ENCODE data around the gene ENTHD1.

Gene ENTHD1

DNA sequence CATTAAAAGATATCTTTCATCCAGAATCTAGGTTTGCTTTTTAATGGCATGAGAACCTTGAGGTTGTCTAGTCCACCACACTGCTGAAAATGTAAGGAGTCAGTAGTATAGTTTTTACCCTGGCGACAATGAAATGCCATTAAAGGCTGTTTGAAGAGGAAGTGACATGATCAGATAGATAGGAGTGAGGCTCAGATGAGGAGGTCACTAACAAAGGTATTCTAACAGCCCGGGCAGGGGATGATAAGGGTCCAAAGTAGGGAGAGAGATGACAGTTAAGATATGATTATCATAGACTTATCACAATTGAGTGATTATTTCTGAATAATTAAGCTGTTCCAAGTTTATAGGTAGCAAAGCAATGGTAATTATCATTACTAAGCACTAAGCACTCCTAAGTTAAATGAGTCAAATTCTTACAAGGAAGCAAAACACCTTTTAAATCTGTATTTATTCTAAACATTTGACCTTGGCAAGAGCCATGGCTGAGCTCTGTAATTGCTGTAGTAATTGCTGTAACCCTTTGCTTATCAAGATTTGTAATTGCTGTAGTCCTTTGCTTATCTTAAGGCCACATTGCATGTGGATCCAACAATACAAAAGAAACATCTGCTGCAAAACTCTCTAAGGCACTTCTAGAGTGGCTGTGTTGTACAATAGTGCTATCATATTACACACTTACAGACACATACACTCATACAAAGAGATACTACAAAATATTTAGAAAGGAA is 92.6 kb downstream of the ENTHD1 start:
- TF ChIP-seq, protein P1, sequence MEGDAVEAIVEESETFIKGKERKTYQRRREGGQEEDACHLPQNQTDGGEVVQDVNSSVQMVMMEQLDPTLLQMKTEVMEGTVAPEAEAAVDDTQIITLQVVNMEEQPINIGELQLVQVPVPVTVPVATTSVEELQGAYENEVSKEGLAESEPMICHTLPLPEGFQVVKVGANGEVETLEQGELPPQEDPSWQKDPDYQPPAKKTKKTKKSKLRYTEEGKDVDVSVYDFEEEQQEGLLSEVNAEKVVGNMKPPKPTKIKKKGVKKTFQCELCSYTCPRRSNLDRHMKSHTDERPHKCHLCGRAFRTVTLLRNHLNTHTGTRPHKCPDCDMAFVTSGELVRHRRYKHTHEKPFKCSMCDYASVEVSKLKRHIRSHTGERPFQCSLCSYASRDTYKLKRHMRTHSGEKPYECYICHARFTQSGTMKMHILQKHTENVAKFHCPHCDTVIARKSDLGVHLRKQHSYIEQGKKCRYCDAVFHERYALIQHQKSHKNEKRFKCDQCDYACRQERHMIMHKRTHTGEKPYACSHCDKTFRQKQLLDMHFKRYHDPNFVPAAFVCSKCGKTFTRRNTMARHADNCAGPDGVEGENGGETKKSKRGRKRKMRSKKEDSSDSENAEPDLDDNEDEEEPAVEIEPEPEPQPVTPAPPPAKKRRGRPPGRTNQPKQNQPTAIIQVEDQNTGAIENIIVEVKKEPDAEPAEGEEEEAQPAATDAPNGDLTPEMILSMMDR (IDR thresholded peaks at IDR 0.05; ENCODE audit: low read depth, low read length, missing control alignments): no peak
- no peak overlapping the region for H3K27ac ChIP-seq
- DNase-seq: no peak
- H3K4me3 ChIP-seq (ENCODE audit: low read depth, low read length): no peak overlapping the region
- no peaks in the 10 kb centered on the region for H3K36me3 ChIP-seq (replicated peaks)
- peaks cover 8% of the 10 kb centered on the region for H3K27me3 ChIP-seq (replicated peaks)
- in situ Hi-C loops (cut with HindIII; ENCODE audit: low pct_ligation_motif_present, low sequenced_read_pairs): no loop called here

DNA sequence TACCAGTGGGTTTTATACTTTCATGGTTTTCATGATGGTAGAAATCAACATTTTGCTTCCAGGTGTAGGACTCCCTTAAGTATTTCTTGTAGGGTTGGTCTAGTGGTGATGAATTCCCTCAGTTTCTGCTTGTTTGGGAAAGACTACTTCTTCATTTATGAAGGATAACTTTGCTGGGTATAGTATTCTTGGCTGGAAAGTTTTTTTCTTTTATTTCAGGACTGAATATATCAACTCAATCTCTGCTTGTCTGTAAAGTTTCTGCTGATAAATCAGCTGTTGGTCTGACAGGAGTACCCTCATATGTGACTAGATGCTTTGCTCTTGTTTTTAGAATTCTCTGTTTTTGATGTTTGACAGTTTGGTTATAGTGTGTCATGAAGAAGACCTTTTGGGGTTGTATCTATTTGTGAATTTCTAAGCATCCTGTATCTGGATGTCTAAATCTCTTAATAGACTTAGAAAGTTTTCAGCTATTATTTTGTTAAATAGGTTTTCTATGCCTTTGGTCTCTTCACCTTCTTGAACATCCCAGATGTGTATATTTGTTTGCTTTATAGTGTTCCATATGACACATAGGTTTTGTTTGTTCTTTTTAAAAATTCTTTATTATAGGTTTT is 95.9 kb downstream of the ENTHD1 start:
- Histone ChIP-seq H3K27me3 (replicated peaks) (no peaks in the 10 kb centered on the region), H3K27ac (no peak overlapping the region), H3K36me3 (replicated peaks) (no peaks in the 10 kb centered on the region), H3K4me3 (ENCODE audit: low read depth, low read length) (no peak overlapping the region)
- TF ChIP-seq, protein P1 (IDR thresholded peaks at IDR 0.05; ENCODE audit: low read depth, low read length, missing control alignments): no peak
- no peak for DNase-seq
- in situ Hi-C loops (cut with HindIII; ENCODE audit: low pct_ligation_motif_present, low sequenced_read_pairs): no loop called here

DNA sequence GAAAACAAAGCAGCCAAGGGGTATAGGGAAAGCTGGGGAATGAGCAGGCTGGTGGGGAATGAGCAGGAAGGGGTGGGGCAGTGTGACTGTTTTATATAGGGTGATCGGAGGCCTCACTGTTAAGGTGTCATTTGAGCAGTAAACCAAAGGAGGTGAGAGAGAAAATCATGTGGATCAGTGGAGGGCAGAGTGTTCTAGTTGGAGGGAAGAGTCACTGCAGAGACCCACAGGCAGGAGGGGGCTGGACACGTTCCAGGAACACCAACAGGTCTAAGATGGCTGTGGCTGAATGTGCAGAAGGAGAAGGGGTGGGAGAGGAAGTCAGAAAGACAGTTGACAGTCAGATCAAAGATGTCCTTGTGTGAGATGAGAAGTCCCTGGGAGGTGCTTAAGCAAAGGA is 103.8 kb downstream of the ENTHD1 start:
- no peak overlapping the region for H3K27ac ChIP-seq
- no peak for DNase-seq
- TF ChIP-seq, protein P1 (IDR thresholded peaks at IDR 0.05; ENCODE audit: low read depth, low read length, missing control alignments): no peak
- in situ Hi-C loops (cut with HindIII; ENCODE audit: low pct_ligation_motif_present, low sequenced_read_pairs): no loop called here
- no peaks in the 10 kb centered on the region for H3K36me3 ChIP-seq (replicated peaks)
- no peak overlapping the region for H3K4me3 ChIP-seq (ENCODE audit: low read depth, low read length)
- H3K27me3 ChIP-seq (replicated peaks): no peaks in the 10 kb centered on the region

DNA sequence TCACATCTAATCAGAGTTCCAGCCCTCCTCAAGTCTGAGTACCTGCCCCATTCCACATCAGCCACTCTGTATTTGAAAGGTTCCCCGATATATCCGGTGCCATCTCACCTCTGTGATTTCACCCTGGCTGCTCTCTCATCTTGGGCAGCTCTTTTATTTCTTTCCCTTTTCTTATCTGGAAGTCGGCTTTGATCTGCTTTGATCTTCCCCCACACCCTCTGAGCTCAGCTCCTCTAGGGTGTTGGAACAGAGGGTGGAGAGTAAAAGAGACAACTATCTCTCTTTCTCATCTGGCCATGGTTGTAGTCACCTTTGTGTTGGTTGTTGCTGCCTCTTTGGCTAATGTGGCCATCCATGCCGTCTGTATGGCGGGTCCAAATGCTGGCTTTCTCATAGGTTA is 108.3 kb downstream of the ENTHD1 start:
- TF ChIP-seq, protein P1 (IDR thresholded peaks at IDR 0.05; ENCODE audit: low read depth, low read length, missing control alignments): no peak
- H3K27me3 ChIP-seq (replicated peaks): peaks cover 5% of the 10 kb centered on the region
- no peak overlapping the region for H3K4me3 ChIP-seq (ENCODE audit: low read depth, low read length)
- DNase-seq: no peak
- no peaks in the 10 kb centered on the region for H3K36me3 ChIP-seq (replicated peaks)
- H3K27ac ChIP-seq: no peak overlapping the region
- in situ Hi-C loops (cut with HindIII; ENCODE audit: low pct_ligation_motif_present, low sequenced_read_pairs): no loop called here

DNA sequence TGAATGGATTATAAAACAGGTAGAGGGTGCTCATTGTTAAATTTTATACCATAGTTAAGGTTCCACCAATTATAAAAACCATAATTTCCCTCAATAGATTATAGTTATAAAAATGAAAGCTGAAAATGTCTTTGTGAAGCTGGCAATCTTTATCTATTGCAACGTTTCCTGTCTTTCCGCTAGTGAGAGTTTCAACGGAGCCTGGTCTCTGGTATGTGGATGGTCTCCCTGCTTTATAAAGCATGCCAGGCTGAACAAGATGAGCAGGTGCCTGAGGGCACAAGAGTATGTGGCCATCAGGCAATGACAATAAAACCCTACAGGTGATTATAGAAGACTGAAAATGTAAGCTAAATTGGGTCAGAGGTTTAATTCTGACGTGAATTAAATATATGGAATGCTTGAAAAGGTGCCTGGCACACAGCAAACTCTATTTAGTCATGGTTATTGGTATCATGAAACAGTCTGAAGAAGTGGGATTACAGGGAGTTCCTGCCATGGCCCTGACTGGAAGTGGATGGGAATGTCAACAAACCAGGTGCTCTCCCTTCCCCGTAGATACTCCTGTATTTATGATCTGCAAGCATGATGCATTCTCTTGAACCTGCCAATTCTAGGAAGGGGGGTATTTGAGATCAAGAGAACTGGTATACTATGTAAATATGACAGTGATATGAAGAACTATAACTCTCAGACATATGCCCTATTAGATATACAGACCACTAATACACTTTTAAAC is 115.7 kb downstream of the ENTHD1 start:
- peaks cover 10% of the 10 kb centered on the region for H3K27me3 ChIP-seq (replicated peaks)
- no peak overlapping the region for H3K4me3 ChIP-seq (ENCODE audit: low read depth, low read length)
- DNase-seq: no peak
- H3K27ac ChIP-seq: no peak overlapping the region
- TF ChIP-seq, protein P1 (IDR thresholded peaks at IDR 0.05; ENCODE audit: low read depth, low read length, missing control alignments): no peak
- in situ Hi-C loops (cut with HindIII; ENCODE audit: low pct_ligation_motif_present, low sequenced_read_pairs): no loop called here
- no peaks in the 10 kb centered on the region for H3K36me3 ChIP-seq (replicated peaks)

All from brain microvascular endothelial cell (primary cell).